LoVo (cell line): ENCODE data around the gene CYP2W1.

Experiments
- DNase-seq: peaks from one replicate; pipeline ENCODE4 v3.0.0-alpha.2; 2016; ENCODE audit warnings: low spot score

Gene CYP2W1

DNA sequence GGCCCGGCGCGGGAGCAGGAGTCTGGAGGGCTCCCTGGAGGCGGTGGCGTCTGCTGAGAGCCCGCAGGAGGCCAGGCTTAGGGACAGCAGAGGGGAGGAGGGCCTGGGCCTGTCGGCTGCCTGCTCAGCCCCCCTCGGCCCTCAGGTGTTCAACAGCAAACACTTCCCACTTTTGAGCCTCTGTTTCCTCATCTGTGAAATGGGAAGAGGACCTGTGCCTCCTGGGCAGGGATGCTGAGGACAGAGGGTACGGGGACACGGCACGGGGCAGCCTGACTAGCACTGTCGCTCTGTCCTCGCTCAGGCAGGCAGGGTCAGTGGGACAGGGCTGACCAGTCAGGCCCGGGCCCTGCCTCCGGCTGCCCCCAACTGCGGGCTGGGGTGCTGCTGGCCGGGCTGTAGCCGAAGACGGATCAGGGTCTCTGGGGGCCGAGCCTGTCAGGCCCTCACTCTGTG lies 663 bp downstream of the CYP2W1 start:
- DNase-seq = no peak

- no peak for DNase-seq
These were observed 1.6 kb downstream of the CYP2W1 start for GRCh38 chr7:984361-985126.

DNA sequence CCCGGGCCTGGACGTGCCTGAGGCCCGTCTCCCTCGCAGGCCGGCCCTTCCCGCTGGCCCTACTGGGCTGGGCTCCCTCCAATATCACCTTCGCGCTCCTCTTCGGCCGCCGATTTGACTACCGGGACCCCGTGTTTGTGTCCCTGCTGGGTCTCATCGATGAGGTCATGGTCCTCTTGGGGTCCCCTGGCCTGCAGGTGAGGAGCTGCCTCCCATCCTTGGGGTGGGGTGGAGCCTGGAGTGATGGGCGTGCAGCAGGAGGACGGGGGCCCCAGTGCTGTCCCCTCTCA lies 2.1 kb downstream of the CYP2W1 start:
- DNase-seq = no peak

- DNase-seq = no peak
These were observed 3.1 kb downstream of the CYP2W1 start for GRCh38 chr7:985915-986741.

DNA sequence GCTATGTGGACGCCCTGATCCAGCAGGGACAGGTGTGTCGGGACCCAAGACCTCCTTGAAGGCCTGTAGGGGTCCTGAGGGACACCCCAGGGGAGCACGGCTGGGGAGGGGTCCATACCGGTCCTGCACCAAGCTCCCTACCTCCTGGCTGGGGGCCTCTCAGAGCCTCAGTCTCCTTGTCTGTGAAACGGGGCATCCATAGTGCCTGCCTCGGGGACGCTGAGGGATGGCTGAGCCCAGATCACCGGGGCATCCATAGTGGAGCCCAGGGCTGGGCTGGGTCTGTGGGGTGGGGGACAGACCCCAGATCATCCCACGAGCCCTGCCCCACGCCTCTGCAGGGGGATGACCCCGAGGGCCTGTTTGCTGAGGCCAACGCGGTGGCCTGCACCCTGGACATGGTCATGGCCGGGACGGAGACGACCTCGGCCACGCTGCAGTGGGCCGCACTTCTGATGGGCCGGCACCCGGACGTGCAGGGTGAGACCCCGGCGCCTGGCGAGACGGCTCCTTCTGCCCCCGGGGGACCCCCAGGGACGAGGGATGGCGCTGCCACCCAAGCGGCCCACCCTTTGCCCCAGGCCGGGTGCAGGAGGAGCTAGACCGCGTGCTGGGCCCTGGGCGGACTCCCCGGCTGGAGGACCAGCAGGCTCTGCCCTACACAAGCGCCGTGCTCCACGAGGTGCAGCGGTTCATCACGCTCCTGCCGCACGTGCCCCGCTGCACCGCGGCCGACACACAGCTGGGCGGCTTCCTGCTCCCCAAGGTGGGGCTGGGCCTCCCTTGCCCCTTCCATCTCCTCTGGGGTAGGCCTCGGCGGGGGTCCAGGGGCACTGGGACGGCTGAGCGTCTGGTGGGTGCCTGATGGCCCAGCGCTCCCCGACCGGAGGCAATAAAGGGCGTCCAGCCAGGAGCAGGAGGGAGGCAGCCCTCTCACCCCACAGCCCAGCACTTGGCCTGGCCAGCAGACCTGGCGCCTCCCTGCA lies 4.1 kb downstream of the CYP2W1 start:
- DNase-seq = no peak

- no peak for DNase-seq
These were observed 4.9 kb downstream of the CYP2W1 start for GRCh38 chr7:987909-988308.

DNA sequence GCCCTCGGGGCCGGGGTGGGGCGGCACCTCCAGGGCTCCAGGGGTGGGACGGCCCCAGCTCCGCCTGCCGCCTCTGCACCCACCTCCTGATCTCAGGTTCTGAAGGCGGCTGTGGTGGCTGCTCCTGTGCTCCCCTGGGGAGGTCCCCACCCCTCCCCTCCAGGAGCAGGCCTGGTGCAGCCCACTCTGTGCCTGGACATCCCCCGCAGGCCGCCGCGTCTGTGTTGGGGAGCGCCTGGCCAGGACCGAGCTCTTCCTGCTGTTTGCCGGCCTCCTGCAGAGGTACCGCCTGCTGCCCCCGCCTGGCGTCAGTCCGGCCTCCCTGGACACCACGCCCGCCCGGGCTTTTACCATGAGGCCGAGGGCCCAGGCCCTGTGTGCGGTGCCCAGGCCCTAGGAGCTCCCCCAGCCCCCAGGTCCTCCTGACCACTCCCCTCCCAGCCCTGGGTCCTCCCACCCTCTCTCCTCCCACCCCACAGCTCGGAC lies 5.5 kb downstream of the CYP2W1 start:
- no peak for DNase-seq

GRCh38 chr7:988963-989529 lies 6.1 kb downstream of the CYP2W1 start:
- DNase-seq = no peak

GRCh38 chr7:990352-990932 lies 7.5 kb downstream of the CYP2W1 start:
- DNase-seq = no peak

DNA sequence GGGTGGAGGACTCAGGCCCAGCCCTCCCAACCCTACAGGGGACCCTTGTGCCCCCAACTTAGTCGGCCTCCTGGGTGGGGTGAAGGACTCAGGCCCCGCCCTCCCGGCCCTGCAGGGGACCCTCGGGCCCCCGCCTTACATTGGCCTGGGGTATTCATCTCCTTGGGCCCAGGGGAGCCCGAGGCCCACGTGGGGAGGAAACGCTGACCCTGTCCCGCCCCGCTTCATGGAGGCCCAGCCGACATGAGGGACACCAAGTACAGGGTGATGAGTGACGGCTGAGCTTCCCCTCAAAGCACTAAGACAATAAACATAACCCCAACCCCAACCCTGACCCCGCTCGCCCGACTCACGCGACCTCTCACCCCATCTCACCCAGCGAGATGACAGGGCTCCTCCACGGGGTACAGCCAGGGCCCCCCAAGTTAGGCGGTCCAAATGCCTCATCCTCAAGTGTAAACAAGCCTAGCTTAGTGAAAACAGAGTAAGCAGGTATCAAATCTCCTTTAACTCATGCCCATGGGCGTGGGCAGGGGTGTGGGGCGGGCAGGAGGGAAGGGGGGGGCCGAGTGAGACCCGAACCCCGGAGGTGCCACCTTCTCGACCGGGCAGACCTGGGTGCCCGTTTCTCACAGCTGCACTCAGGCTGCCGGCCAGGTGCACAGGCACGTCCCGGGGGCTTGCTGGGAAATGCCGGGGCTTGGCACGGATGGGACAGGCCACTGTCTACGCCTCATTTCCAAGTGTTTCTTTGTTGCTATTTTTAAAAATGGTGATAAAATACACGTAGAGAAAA lies 8.2 kb downstream of the CYP2W1 start:
- no peak for DNase-seq

GRCh38 chr7:991729-992656 lies 9.0 kb downstream of the CYP2W1 start:
- DNase-seq = no peak

- DNase-seq = peak; percentile 96
These were observed 10.0 kb downstream of the CYP2W1 start for GRCh38 chr7:992709-993607.

- no peak for DNase-seq
These were observed 11.8 kb downstream of the CYP2W1 start for GRCh38 chr7:994592-995308.

GRCh38 chr7:995571-995970 lies 12.6 kb downstream of the CYP2W1 start:
- DNase-seq = no peak

- DNase-seq = no peak
These were observed 13.3 kb downstream of the CYP2W1 start for GRCh38 chr7:996079-996872.

DNA sequence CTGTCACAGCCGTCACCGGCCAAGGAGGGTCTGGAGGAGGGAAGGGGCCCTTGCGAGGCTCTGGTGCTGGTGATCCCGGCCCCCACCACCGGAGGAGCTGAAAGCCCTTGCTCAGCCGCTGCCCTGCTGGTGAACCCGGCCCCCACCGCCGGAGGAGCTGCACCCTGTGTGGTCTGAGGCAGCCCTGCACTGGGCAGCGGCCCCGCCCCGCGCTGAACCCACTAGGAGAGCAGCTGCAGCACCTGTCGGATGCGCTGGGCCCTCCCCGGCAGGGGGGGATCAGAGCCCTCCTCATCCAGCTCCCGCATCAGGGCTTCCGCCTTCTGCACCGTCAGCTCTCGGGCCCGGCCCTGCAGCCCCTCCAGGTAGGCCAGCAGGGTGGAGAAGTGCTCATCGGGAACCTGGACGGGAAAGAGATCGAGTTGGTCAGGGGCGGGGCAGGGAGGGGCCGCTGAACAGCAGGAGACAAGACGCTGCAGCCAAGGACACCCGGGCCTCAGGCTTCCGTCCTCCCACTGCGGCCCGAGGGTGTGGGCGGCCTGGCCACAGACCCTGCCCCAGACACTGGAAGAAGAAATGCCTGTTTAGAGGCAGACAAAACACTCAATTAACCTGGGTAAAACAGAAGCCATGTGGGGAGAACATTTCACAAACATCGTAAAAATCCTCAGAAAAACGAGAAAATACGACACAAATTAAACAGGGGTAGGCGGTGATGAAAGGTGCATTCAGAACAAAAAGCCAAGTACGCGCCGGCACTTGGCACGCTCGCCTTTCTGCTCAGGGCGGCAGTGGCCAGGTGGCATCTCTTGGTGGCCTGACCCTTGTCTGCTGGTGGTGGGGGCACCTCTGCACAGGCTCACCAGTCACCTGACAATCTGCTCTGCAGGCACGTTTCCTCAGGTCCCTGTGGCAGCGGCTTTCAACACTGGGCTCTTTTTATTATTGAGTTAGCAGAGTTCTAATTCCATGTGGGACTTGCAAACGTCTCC lies 14.7 kb downstream of the CYP2W1 start:
- DNase-seq = no peak
